CD4-positive, alpha-beta T cell treated with Interleukin-6 at 100 ng/mL for 8 hours (primary cell): ENCODE results near the gene CYCS.

Experiments used
- DNase-seq: peaks from one replicate; pipeline ENCODE4 v3.0.0-alpha.2; 2020; ENCODE audit warnings: mixed read lengths, low spot score

The CYCS gene

DNA sequence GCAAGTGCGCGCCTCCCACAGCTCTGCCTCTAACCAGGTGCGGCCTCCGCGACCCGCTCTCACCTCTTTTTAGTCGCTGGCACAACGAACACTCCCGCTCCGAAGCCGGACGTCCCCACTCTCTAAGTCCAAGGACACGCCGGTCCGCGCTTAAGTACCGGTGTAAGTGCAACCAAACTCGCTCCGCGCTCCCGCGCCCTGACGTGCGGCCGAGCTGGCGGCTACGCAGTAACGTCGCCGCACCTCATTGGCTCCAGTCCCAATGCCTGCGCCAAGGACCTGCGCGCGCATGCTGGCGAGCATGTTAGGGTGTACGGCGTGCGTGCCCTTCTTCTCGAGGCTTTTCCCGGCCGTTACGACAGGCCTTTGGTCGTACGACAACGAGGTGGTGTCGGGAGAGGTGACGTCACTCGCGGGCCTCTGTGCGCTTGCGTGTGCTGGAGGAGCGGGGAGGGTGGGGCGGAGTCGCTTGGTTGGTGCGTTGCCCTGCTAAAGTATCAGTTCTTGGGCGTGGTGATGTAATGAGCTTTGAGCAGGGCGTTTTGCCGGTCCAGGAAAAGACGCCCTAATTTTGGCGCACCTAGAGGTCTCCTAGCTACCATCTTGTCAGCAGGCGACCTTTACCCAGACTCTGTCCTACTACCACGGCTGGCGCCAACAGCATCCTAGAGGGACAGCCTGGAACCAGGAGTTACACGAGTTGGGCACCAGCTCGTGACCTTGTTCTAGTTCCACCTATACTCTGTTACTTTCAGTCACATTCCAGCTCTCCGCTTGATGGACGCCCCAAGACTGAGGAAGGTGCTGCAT is at the start of gene CYCS:
Gene CYCS, minus strand, starts transcription at position 124 of the 810 bp plus-strand sequence. CDS start 1,141 bp downstream, outside the sequence.
- peak; percentile 100 for DNase-seq

DNA sequence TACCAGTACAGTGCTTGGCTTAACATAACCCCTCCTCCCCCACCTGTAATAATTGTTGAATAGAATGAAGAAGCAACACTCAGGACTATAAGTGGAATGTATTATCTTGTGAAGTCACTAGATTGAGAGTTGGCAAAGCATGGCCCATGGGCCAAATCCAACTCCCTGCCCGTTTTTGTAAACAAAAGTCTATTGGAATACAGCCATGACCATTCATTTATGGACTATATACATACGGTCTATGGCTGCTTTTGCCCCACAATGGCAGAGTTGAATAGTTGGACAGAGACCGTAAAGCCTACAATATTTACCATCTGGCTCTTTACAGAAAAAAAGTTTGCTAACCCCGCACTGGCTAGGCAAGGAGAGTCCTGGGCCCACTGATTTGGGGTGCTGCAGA is 48.1 kb upstream of the CYCS start:
- no peak for DNase-seq

DNA sequence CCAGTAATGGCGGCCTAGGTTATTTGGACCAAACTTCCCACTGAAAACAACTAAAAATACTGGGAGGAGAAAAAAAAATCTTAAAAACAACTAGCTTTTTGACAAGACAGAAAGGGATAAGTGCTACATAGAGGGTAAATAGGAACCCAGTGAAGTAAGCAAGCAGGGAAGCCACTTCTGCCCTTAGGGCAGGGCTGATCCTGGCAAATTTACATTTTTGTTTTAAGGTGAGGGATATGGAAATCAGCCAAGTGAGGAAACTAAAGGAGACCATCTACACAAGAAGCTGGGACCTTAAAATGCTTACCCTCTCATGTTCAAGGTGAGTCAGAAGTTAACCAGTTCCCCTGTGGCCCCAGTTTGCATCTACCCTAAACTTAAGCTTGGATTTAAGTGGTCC is 46.5 kb upstream of the CYCS start:
- DNase-seq, result no peak

DNA sequence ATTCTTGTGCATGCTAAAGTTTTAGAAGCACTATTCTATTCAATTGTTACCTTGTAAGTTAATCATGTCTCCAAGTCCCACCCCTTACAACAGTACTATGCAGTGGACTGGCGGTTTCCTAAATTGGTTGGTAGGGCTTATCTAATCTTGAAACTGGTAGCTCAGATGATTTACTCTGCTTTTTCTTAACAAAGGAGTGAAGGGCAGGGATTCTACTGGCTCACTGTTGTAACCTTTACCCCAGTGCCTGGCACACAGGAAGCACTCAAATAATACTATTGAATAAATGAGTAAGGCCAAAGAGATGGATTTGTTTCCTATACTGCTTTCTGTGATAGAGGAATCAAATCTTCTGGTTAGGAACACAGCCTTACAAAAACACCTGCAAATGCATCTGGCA is 46.0 kb upstream of the CYCS start:
- no peak for DNase-seq

DNA sequence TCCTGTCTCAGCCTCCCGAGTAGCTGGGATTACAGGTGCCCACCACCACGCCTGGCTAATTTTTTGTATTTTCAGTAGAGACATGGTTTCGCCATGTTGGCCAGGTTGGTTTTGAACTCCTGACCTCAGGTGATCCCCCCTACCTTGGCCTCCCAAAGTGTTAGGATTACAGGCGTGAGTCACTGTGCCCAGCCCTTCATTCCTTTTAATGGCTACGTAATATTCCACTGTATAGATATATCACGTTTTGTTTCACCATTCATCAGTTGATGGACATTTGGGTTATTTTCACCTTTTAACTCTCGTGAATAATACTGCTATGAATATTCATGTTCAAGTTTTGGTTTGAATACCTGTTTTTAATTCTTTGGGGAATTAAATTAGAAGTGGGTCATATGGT is 44.6 kb upstream of the CYCS start:
- no peak for DNase-seq

DNA sequence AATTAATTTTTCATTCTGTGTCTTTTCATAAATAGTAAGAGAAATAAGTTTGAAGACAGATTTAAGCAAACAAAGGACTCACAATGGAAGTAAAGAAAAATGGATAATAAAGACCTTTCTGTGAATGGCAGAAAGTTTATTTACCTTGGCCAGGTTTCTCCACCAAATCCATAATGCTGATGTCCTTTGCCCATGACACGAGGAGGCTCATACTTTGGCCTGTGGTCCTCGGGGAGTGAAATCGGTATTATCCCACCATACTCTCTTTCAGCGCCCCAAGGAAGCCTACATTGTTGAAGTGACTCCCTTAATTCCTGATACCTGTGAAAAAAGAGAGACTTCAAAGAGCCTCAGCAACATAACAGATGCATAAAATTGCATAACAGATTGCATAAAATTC is 43.1 kb upstream of the CYCS start:
- no peak for DNase-seq

DNA sequence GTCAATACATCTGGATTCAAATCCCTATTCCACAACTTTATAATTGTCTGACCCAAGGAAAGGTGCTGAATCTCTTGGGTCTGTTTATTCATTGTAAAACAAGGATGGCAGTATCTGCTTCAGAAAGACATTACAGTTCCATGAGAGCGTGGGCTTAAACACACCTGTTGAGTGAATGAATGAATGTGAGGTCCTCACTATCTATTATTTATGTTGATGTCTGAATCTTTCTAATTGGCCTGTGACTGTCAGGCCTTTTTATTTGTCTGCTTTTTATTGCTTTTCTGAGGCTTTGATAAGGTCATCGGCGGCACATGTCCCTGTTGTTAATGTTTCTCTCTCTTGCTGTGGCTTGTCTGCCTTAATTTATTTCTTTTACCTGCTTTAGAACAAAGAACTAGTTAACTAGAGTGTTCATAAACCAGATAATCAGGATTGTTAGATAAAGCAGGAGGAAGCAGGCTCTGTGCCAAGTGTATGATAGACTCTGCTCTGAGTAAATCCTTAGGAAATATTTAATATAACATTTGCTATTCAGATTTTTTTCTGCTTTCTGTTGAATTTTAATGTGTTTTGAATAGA is 42.3 kb upstream of the CYCS start:
- DNase-seq, result no peak

DNA sequence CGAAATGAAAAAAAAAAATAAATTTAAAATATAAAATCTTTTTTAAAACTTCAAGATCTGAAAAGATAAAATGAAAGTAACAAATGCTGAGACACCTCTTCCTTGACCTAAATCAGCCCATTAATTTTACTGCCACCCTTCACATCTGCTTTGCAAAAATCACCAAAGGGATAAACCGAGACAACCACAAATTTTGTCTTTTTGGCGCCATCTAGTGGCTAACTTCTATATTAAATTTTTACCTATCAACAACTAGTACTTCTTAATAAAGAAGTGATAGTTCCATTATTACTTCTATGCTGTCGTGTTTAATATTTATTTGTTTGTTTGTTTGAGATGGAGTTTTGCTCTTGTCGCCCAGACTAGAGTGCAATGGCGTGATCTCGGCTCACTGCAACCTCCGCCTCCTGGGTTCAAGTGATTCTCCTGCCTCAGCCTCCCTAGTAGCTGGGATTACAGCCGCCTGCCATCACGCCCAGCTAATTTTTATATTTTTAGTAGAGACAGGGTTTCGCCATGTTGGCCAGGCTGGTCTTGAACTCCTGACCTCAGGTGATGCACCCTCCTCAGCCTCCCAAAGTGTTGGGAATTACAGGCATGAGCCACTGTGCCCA is 35.0 kb upstream of the CYCS start:
- DNase-seq, result peak; percentile 54

DNA sequence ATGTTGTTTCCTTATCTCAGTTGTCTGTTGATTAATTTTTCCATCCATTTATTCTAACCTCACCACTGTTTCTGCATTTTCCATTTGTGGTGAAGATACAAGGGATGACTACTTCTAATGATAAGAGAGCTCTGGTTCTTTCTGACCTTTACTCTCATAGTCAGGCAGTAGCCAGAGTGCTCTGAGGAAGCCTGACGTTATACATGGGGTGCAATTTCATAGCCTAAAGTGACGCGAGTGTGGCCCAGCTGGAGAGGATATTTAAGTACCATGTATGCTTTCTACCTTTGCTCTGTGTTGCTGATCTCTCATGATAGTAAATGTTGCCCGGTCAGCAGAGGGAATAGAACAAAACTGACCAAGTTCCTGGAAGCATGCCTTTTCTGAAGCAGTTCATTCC is 33.9 kb upstream of the CYCS start:
- no peak for DNase-seq

DNA sequence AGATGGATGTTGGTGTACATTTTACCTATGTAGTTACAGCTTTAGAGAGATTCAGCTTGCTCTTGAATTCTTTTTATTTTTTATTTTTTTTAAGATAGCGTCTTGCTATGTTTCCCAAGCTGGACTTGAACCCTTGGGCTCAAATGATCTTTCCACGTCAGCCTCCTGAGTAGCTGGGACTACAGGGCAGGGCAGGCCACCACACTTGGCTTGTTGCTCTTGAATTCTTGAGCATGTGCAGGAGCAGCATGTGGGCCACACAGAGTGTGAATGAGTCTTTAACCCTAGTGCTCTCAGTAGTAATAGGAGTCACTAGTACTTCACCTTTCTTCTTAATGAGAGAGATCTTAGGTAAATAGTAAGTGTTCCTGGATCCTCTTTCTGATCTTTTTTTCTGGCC is 26.7 kb upstream of the CYCS start:
- no peak for DNase-seq

DNA sequence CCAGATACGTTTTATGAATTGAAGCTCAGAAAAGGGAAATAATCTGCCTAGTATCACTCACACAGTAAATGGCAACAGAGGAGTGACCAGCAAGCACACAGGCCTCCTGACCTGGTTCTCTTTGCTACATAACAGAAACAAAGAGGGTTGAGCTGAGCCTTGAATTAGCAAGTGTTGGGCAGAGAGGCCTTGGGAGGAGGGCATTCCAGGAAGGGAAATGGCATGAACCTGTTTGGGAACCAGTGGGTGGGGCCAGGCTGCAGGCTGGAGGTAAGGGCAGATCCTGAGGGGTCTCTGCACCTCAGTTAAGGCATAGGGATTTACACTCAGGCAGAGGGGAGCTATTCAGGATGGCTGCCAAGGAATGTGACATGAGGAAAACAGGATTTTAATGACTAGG is 24.8 kb upstream of the CYCS start:
- no peak for DNase-seq

DNA sequence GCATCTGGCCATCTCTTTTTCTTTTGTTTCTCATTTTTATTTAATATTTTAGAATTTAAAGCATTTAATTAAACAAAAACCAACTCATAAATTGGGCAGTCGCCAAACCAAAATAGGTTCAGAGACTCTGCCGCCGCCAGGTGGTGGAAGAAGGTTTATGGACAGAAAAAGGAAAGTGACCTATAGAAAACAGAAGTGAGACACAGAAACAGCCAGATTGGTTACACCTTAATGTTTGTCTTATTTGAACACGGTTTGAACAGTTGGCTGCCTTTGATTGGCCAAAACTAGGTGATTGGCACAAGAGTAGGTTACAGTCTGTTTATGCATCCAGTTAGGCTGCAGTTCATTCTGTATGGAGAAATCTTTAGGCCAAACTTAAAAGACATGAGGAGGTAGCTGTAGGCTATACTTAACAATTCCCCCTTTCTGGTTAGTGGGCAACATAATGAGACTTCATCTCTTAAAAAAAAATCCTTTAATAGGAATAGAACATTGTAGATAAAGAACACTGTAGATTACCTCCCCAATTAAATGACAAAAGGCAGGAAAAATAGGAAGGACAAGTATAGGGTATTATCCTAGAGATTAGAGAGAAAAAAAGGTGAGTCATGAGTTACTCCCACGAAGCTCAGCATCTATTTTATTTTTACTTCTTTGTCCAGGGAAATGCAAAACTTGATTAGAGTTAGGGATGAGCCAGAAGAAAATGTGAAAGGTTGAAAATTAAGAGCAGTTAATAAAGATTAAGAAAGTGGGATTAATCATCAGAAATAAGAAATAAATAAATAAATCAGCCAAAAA is 23.9 kb upstream of the CYCS start:
- DNase-seq, result no peak

DNA sequence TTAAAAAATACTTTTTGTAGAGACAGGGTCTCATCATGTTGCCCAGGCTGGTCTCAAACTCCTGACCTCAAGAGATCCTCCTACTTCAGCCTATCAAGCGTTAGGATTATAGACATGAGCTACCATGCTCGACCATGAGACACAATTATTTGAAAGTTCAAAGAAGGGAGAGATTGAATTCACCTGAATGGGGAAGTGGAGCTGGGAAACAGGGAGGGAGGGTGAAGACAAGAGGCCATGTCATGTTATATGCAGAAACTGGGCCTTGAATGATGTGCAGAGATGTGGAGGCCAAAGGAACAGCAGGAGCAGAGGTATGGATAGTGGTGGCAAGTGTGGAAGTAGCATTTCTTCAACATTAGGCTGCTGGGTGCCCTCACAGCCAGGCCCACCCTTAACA is 18.7 kb upstream of the CYCS start:
- DNase-seq, result no peak

DNA sequence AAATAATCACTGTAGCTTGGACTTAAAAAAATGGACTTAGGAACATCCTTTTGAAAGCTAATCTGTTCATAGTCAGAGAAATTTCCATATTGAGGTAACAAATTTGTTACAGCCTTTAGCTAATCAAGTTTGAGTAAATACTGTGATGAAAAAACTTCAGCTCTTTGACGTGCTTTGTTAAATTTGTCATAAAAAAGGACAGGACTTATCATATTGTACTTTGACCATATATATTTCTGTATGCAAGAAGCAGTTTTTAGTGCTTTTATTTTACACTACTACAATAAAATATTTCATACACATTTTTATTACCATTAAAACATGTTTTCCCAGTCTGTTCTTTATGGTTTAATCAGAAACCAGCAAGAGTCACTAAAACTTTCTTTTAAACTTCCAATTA is 14.5 kb upstream of the CYCS start:
- DNase-seq, result no peak

DNA sequence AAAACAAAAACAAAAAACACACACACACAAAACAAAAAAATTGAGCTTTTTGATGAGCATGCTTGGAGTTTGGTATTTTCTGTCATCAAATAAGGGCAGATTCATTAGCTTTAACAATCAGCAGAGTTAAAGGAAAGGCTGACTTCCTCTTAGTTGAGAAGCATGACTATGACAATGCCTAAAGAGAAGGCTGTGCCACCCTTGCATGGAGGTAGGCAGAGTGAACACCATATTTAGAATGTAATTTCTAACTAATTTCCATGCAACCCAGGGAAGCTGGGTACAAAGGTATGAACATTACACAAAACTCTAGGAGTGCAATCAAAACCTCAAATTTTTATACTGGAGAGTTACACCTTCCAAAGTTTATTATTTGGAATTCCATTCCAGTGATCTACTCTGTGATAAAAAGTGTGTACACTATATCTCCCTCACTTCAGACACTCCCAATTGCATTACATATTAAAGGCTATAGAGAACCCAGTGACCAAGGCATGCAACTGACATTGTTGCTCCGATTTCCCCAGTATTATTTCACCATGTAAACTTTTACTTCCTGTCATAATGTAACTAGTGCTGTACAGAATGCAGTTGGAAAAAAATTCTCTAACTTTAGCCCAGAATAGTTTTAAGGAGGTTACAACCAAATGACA is 9.4 kb upstream of the CYCS start:
- DNase-seq, result no peak

DNA sequence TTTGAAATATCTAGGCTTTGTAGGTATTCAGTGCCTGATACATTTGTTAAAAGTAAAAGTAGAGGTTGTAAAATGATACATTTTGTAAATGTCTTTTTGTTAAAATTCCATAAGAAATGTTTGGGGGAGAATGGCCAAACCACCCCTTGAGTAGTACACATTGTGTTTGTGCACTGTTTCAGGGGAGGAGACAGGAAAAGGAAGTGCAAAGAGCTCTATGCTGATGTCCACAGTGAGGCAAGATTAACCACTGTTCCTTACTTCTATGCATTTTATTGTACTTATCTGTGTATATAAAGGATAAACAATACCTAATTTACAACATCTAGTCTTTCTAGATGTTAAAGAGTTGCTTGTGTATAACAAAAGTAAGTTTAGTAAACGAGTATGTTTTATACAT is 7.4 kb upstream of the CYCS start:
- no peak for DNase-seq

DNA sequence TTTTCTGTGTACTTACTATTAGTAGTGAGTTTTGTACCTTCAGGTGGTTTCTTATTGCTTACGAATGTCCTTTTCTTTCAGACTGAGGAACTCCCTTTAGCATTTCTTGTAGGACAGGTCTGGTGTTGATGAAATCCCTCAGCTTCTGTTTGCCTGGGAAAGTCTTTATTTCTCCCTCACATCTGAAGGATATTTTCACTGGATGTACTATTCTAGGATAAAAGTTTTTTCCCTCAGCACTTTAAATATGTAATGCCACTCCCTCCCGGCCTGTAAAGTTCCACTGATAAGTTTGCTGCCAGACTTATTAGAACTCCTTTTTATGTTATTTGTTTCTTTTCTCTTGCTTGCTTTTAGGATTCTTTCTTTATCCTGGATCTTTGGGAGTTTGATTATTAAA is 1.7 kb upstream of the CYCS start:
- DNase-seq, result no peak

DNA sequence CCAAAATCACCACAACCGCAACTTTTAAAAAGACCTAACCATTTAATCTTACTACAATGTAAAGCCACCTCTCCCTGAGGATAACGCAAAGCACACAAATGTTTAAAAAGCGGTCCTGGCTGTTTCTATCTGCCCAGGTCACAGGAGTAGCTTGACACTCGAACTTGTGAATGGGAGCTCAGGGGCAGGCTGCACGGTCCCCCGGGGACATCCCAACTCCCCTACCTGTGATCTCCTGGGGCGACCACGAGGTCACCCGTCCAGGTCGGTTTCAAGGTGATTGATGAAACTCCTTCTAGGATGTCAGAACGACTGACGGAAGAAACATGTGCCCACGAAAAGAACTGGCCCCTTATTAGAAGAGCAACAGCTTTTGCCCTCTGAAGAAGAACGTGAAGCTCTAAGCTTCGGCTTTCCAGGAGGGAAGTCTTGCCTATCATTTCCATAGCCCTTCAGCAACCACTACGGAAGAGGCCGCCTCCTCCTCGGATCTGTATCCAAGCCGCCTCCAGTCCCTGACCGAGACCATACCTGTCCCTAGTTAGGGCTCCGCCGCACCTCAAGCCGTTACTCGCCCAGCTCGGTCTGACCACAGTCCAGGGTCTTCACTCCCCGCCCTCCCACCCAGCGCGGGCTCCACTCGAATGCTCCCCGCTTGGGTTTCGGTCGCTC is 459 bp downstream of the CYCS start:
- no peak for DNase-seq

DNA sequence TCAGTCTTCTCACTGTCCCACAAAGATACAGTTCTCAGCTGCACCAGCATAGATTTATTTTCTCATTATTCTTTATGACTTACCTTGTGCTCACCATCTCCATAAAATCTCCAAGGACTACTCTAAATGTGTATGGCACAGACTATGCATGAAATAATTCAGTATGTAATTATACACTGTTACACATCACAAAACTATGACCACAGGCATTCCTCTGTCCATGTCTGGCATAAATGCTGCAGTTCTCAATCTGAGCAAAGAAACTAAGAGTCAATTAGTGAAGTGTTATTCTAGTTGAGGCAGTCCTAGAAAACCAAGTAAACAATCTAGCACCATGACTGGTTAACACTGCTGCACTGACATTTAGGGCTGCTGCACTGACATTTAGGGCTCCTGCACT is 2.7 kb downstream of the CYCS start:
- no peak for DNase-seq

DNA sequence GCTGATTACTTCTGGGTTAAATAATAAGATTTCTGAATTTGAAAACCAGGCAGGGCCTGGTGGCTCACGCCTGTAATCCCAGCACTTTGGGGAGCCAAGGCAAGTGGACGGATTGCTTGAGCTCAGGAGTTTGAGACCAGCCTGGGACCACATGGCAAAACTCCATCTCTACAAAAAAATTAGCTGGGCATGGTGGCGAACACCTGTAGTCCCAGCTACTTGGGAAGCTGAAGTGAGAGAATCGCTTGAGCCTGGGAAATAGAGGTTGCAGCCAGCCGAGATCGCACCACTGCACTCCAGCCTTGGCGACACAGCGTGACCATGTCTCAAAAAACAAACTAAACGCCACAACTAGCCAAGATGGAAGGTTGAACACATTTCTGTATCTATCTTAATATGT is 3.5 kb downstream of the CYCS start:
- no peak for DNase-seq

DNA sequence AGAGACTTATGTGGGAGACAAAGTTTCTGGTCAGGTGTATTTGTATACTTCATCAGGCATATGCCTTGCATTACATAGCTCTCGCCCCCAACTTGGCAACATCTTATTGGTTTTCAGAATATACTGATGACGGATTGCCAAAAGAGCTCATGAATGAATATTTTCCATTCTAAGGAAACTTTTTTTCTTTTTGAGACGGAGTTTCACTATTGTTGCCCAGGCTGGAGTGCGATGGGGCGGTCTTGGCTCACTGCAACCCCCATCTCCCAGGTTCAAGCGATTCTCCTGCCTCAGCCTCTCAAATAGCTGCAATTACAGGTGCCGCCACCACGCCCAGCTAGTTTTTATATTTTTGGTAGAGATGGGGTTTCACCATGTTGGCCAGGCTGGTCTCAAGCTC is 6.0 kb downstream of the CYCS start:
- no peak for DNase-seq
